ENCODE data around the gene ALK.

DNA sequence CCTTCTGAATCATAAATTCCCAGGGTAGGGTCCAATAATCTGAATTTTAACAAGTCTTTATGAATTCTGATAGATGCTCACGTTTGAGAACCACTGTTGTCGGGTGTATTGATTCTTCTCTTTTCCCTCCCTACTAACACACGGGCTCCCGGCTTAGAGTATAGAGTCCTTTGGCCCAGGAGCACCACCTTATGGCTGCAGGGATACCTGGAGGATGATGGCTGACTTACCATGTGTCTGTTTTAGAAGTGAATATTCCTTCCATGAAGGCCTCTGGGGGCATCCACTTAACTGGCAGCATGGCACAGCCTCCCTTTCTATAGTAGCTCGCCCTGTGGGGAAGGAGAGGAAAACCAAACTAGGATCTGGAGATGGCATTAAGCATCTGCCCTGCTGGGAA is 714.4 kb downstream of the ALK start:
- no peak for TF ChIP-seq POLR2A (IDR thresholded peaks at IDR 0.05)
- TF ChIP-seq, protein P1, sequence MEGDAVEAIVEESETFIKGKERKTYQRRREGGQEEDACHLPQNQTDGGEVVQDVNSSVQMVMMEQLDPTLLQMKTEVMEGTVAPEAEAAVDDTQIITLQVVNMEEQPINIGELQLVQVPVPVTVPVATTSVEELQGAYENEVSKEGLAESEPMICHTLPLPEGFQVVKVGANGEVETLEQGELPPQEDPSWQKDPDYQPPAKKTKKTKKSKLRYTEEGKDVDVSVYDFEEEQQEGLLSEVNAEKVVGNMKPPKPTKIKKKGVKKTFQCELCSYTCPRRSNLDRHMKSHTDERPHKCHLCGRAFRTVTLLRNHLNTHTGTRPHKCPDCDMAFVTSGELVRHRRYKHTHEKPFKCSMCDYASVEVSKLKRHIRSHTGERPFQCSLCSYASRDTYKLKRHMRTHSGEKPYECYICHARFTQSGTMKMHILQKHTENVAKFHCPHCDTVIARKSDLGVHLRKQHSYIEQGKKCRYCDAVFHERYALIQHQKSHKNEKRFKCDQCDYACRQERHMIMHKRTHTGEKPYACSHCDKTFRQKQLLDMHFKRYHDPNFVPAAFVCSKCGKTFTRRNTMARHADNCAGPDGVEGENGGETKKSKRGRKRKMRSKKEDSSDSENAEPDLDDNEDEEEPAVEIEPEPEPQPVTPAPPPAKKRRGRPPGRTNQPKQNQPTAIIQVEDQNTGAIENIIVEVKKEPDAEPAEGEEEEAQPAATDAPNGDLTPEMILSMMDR (IDR thresholded peaks at IDR 0.05), result no peak

Data from Peyer's patch (tissue), 4 donors.